Ishikawa (cell line): ENCODE measurements around the gene VAV1.

ENCODE experiments used
- CEBPB ChIP-seq: IDR thresholded peaks from 2 replicates; pipeline ENCODE4 v1.6.1; 2012
- CREB1 ChIP-seq: IDR thresholded peaks from 2 replicates; pipeline ENCODE4 v1.6.1; 2012; ENCODE audit warnings: low read depth
- EGR1 ChIP-seq: IDR thresholded peaks from 2 replicates; pipeline ENCODE4 v1.6.1; 2012
- EP300 ChIP-seq: IDR thresholded peaks from 2 replicates; pipeline ENCODE4 v1.6.1; 2012; ENCODE audit warnings: borderline replicate concordance
- FOXM1 ChIP-seq: IDR thresholded peaks from 2 replicates; pipeline ENCODE4 v1.6.1; 2012; ENCODE audit warnings: low read depth, borderline replicate concordance
- MAX ChIP-seq: IDR thresholded peaks from 2 replicates; pipeline ENCODE4 v1.6.1; 2012
- NFIC ChIP-seq: IDR thresholded peaks from 2 replicates; pipeline ENCODE4 v1.6.1; 2012
- RAD21 ChIP-seq: IDR thresholded peaks from 2 replicates; pipeline ENCODE4 v1.6.1; 2012; ENCODE audit warnings: low read depth
- TAF1 ChIP-seq: IDR thresholded peaks from 2 replicates; pipeline ENCODE4 v1.6.1; 2012; ENCODE audit warnings: low read depth, mild to moderate bottlenecking
- TCF12 ChIP-seq: IDR thresholded peaks from 2 replicates; pipeline ENCODE4 v1.6.1; 2012; ENCODE audit warnings: low read depth
- TEAD4 ChIP-seq: IDR thresholded peaks from 2 replicates; pipeline ENCODE4 v1.6.1; 2012
- YY1 ChIP-seq: IDR thresholded peaks from 2 replicates; pipeline ENCODE4 v1.6.1; 2012; ENCODE audit warnings: low read depth
- ZBTB7A ChIP-seq: IDR thresholded peaks from 2 replicates; pipeline ENCODE4 v1.6.1; 2012; ENCODE audit warnings: low read depth
- TF ChIP-seq, protein P1 (sequence below): IDR thresholded peaks from 2 replicates; pipeline ENCODE4 v1.6.1; 2012
- TF ChIP-seq, protein P2 (sequence below): IDR thresholded peaks from 2 replicates; pipeline ENCODE4 v1.6.1; 2012; ENCODE audit warnings: low read depth, mild to moderate bottlenecking

Gene VAV1

GRCh38 chr19:6766357-6767080 lies 6.0 kb upstream of the VAV1 start:
- TF ChIP-seq RAD21: no peak
- peak; percentile 43; the same call in 1 of the 2 replicates for TF ChIP-seq MAX
- TF ChIP-seq NFIC: no peak
- TF ChIP-seq, protein P1, sequence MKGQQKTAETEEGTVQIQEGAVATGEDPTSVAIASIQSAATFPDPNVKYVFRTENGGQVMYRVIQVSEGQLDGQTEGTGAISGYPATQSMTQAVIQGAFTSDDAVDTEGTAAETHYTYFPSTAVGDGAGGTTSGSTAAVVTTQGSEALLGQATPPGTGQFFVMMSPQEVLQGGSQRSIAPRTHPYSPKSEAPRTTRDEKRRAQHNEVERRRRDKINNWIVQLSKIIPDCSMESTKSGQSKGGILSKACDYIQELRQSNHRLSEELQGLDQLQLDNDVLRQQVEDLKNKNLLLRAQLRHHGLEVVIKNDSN: no peak

- TF ChIP-seq RAD21 (no peak), YY1 (peak; percentile 35; the same call in 1 of the 2 replicates)
Observed at GRCh38 chr19:6767081-6767356, 5.5 kb upstream of the VAV1 start.

DNA sequence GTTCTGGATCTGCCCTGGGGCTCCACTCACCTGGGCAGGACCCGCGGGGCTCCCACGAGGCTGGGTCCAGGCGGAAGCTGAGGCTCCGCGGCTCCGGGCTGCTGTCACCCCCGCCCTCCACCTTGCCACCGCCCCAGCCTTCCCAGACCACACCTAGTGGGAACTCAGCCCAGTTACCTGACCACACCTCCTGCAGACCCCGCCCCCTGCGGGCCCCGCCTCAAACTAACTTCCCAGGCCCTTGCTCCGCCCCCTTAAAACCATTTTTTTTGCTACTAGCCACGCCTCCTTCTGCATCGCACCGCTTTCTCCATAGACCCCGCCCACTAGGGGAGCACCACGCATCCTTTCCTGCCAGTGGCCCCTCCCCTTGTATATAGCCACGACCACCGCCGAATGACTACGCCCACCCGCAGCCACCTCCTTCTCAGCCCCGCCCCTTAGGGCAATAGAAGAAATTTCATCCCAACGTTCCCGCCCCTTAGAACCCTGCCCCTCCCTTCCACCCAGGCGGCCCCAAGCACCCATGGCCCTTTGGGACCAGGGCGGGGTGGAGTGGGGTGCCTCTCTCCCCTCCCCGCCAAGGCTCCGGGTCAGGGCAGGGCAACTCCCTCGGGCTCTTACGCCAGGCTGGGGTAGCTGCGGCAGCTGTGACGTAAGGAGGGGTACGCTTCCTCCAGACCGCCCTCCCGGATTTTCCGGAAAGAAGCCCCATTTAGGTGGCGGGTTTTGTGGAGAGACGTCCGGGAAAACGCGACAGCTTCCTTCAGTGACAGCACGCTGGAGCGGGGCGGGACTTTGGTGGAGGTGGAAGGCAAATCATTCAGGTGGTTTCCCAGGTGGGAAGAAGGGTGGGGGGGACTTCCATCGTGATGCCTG lies 4.9 kb upstream of the VAV1 start, which contains the start of gene SH2D3A:
Gene SH2D3A, minus strand, starts transcription at position 79 of the 879 bp plus-strand sequence. CDS start 3,687 bp downstream, outside the sequence.
- 0 out of 2 replicates have a peak, but pooled peaks have one; percentile 5 for TF ChIP-seq CEBPB
- peak; percentile 80 for TF ChIP-seq CREB1
- TF ChIP-seq YY1: no peak
- peak; percentile 47; the same call in 1 of the 2 replicates for TF ChIP-seq TCF12
- TF ChIP-seq NFIC: peak; percentile 48; the same call in 1 of the 2 replicates
- no peak for TF ChIP-seq FOXM1
- no peak for TF ChIP-seq RAD21
- TF ChIP-seq TEAD4: peak; percentile 20; the same call in 1 of the 2 replicates
- no peak for TF ChIP-seq EP300

DNA sequence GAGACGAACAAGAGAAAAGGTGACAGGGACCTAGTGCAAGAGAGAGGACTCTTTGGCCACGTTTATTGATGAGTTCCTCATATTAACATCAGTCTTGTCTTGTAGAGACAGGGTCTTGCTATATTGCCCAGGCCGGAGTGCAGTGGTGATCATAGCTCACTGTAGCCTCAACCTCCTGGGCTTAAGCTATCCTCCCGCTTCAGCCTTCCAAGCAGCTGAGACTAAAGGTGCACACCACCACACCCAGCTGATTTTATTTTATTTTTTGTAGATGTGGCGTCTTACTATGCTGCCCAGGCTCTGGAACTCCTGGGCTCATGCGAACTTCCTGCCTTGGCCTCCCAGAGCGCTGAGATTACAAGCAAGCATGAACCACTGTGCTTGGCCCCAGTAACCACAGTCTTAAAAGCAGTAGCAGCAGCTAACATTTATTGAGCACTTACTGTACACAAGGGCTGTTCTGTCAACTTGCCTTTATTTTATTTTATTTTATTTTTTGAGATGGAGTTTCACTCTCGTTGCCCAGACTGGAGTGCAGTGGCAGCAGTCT lies 4.2 kb upstream of the VAV1 start:
- TF ChIP-seq, protein P1: no peak
- TF ChIP-seq NFIC (no peak), TEAD4 (no peak), CEBPB (no peak), TCF12 (no peak), YY1 (no peak), ZBTB7A (no peak), EP300 (no peak), EGR1 (no peak), RAD21 (no peak), CREB1 (no peak), FOXM1 (no peak), TAF1 (no peak), MAX (no peak)
- TF ChIP-seq, protein P2, sequence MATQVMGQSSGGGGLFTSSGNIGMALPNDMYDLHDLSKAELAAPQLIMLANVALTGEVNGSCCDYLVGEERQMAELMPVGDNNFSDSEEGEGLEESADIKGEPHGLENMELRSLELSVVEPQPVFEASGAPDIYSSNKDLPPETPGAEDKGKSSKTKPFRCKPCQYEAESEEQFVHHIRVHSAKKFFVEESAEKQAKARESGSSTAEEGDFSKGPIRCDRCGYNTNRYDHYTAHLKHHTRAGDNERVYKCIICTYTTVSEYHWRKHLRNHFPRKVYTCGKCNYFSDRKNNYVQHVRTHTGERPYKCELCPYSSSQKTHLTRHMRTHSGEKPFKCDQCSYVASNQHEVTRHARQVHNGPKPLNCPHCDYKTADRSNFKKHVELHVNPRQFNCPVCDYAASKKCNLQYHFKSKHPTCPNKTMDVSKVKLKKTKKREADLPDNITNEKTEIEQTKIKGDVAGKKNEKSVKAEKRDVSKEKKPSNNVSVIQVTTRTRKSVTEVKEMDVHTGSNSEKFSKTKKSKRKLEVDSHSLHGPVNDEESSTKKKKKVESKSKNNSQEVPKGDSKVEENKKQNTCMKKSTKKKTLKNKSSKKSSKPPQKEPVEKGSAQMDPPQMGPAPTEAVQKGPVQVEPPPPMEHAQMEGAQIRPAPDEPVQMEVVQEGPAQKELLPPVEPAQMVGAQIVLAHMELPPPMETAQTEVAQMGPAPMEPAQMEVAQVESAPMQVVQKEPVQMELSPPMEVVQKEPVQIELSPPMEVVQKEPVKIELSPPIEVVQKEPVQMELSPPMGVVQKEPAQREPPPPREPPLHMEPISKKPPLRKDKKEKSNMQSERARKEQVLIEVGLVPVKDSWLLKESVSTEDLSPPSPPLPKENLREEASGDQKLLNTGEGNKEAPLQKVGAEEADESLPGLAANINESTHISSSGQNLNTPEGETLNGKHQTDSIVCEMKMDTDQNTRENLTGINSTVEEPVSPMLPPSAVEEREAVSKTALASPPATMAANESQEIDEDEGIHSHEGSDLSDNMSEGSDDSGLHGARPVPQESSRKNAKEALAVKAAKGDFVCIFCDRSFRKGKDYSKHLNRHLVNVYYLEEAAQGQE: no peak

DNA sequence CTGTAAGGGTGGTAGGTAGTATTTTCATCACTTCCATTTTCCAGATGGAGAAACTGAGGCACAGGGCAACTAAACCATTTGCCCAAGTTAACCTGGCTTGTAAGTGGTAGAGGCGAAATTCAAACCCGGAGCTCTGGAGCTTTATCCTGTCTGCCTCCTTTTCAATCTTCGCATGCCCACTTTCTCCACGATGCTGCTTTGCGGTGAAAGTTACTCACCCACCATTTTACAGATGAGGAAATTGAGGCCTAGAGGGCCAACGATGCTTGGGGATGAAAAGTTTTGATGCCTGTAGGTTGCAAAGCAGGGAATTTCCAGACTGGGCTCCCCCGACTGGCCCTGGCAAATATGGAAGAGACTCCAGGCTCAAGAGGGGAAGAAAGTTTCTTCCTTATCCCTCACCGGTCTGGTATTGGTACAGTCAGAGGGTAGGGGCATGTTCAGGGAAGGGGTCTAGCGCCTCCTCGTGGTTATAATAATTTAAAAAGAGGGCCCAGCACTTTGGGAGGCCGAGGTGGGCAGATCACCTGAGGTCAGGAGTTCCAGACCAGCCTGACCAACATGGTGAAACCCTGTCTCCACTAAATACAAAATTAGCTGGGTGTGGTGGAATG lies 3.4 kb upstream of the VAV1 start:
- TF ChIP-seq MAX (no peak), RAD21 (peak; percentile 64)

- TF ChIP-seq CEBPB: no peak
- TF ChIP-seq ZBTB7A: no peak
- TF ChIP-seq YY1: no peak
- no peak for TF ChIP-seq EP300
- TF ChIP-seq FOXM1: no peak
- TF ChIP-seq NFIC: no peak
- no peak for TF ChIP-seq CREB1
- no peak for TF ChIP-seq TCF12
- TF ChIP-seq, protein P2: no peak
- TF ChIP-seq TEAD4: no peak
- TF ChIP-seq, protein P1: no peak
- TF ChIP-seq MAX: no peak
- no peak for TF ChIP-seq EGR1
Observed at GRCh38 chr19:6772866-6773322, 386 bp downstream of the VAV1 start.
